H1 (cell line): ENCODE measurements around the gene CD38. TPM values are rescaled to one million over a fixed set of nuclear protein-coding genes. Genes with fewer than 3 reads are reported as not detected.

ENCODE experiments used
- CBX8 ChIP-seq: fragments of 300-800, 300-1000 bp; sonication (generic); IDR thresholded peaks from 2 replicates; pipeline ENCODE4 v1.7.1; 2016; ENCODE audit warnings: low read depth, low read length, borderline replicate concordance
- FOSL1 ChIP-seq: IDR thresholded peaks from 2 replicates; pipeline ENCODE4 v1.6.1; 2011; ENCODE audit warnings: mild to moderate bottlenecking, low read depth, low read length, moderate library complexity; ENCODE audit not compliant: insufficient read depth
- POLR2AphosphoS5 ChIP-seq: IDR thresholded peaks from 2 replicates; pipeline ENCODE4 v1.6.1; 2011; ENCODE audit warnings: low read depth, low read length
- RBBP5 ChIP-seq: IDR thresholded peaks from 2 replicates; pipeline ENCODE4 v1.7.1; 2012; ENCODE audit warnings: low read depth, mild to moderate bottlenecking, inconsistent platforms, low read length, moderate library complexity, borderline replicate concordance
- RFX5 ChIP-seq: IDR thresholded peaks from 2 replicates; pipeline ENCODE4 v1.6.1; 2011; ENCODE audit warnings: low read depth, low read length, improper control_type of control experiment, borderline replicate concordance
- SRF ChIP-seq: IDR thresholded peaks from 2 replicates; pipeline ENCODE4 v1.6.1; 2011; ENCODE audit warnings: mild to moderate bottlenecking, low read depth, low read length, moderate library complexity
- TAF1 ChIP-seq: IDR thresholded peaks from 2 replicates; pipeline ENCODE4 v1.6.1; 2011; ENCODE audit warnings: mild to moderate bottlenecking, low read depth, low read length
- ZNF274 ChIP-seq: IDR thresholded peaks from 2 replicates; pipeline ENCODE4 v1.7.0; 2012; ENCODE audit warnings: low read length, borderline replicate concordance; ENCODE audit errors: extremely low read depth
- polyA plus RNA-seq, 7 experiments: library from polyadenylated mRNA; depleted of rRNA in 3 of 7; stranded (reverse) in 5 of 7; unstranded in 2 of 7; fragments of >200 nt in 5 of 7; fragments of 200-250 nt in 2 of 7; gene quantifications; 1 replicate in 5 of 7; 2 replicates in 1 of 7; 4 replicates in 1 of 7; pipeline versions ENCODE4 v1.2.1 to v1.2.3, GENCODE V29; 2011 to 2013; ENCODE audit warnings: missing spikeins in 2 of 7, mixed read lengths in 2 of 7
- total RNA-seq: library from RNA; stranded (reverse); fragmentation: NEBNext Ultra II Directional; extraction: Animal tissue kit (Norgen Biotek cat#: 25700); gene quantifications from 2 replicates; pipeline ENCODE4 v1.2.1, GENCODE V29; 2021

CD38 gene
- total and polyA plus RNA-seq, 2 of the 8 experiments (the other 6 are each of a cell fraction or from before 2014, with no cell fraction given): 0.14 to 0.24 TPM

DNA sequence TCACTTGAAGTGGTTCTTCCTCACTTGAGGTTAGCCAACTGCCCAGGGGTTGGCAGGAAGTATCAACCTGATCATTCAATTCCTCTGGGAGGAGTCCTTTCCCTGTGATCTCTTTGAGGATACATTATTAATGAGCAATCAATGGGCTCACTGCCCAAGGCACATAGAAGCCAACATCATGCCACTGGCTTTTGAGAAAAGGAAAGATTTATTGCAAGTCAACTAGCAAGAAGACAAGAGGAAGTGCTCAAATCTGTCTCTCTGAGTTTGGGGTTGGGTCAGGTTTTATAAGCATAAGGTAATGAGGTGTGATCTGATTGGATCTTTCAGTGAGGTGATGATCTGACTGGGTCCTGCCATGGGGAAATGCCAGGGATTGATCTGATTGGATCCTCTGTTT, 120.8 kb downstream of the CD38 start (continued):
- TF ChIP-seq FOSL1 (no peak), CBX8 (no peak), TAF1 (no peak), SRF (no peak), POLR2AphosphoS5 (no peak), ZNF274 (no peak), RBBP5 (no peak), RFX5 (no peak)
